Measurements from ENCODE around the gene TMEM259. TPM values are rescaled to one million over a fixed set of nuclear protein-coding genes. Genes with fewer than 3 reads are reported as not detected.

Gene TMEM259
- total and polyA plus RNA-seq, 2 donors from 2014 or later, result 129 to 180 TPM

DNA sequence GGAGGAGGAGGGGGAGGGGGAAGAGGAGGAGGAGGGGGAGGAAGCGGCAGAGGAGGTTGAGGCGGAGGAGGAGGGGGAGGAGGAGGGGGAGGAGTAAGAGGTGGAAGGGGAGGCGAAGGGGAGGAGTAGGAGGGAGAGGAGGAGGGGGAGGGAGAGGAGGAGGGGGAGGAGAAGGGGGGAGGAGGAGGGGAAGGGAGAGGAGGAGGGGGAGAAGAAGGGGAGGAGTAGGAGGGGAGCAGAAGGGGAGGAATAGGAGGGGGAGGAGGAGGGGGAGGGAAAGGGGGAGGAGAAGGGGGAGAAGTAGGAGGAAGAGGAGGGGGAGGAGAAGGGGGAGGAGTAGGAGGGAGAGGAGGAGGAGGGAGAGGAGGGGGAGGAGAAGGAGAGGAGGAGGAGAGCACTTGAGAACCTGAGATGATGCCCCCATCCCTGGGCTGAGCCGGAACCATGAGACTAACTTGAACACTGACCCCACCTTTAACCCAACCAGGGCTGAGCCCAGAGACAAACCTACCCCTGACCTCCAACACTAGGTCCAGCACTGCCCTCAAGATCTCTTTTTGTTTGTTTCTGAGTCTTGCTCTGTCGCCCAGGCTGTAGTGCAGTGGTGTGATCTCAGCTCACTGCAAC is 31.5 kb upstream of the TMEM259 start:
- H3K4me3 ChIP-seq (ENCODE audit: low read length in 3 of 3), result no peak overlapping the region
- no peak overlapping the region for H3K9ac ChIP-seq (ENCODE audit: low read length in 3 of 3)
- DNase-seq, result no peak
- no peak for FAIRE-seq
- intact Hi-C loops (cut with DNase I), result no loop called here
- no peaks in the 10 kb centered on the region for H3K36me3 ChIP-seq (ENCODE audit: control insufficient read depth in 2 of 3, insufficient read depth in 3 of 3, low read length in 3 of 3)
- no peak overlapping the region for H3K27ac ChIP-seq (ENCODE audit: low read depth in 2 of 2, low read length in 2 of 2)
- H3K9me3 ChIP-seq (ENCODE audit: control insufficient read depth in 2 of 3, insufficient read depth in 1 of 3, low read length in 3 of 3), result peaks cover 0 to 14% (median 3%) of the 10 kb centered on the region in 3 donors
- no peaks in the 10 kb centered on the region for H3K27me3 ChIP-seq (ENCODE audit: control insufficient read depth, insufficient read depth, low read length)
- no peak for TF ChIP-seq CTCF (IDR thresholded peaks at IDR 0.05; ENCODE audit: borderline replicate concordance, extremely low read depth, insufficient read depth)
- no peaks in the 10 kb centered on the region for H3K4me1 ChIP-seq (ENCODE audit: control insufficient read depth in 2 of 3, insufficient read depth in 2 of 3, low read depth in 1 of 3, low read length in 3 of 3)

DNA sequence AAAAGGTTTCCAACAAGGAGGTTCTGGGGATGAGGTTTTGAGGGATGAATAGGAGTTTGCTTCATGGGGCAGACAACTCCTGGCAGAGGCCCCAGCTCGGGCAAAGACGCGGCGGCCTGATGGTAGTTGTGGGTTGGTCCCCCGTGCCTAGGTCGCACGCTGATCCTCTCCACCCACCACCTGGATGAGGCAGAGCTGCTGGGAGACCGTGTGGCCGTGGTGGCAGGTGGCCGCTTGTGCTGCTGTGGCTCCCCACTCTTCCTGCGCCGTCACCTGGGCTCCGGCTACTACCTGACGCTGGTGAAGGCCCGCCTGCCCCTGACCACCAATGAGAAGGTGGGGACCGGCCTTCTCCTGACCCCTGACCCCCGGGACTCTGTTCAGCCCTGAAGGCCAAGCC is 30.9 kb upstream of the TMEM259 start:
- H3K4me3 ChIP-seq (ENCODE audit: low read length in 3 of 3), result no peak overlapping the region
- H3K27ac ChIP-seq (ENCODE audit: low read depth in 2 of 2, low read length in 2 of 2), result no peak overlapping the region
- H3K27me3 ChIP-seq (ENCODE audit: control insufficient read depth, insufficient read depth, low read length), result no peaks in the 10 kb centered on the region
- no peak overlapping the region for H3K9ac ChIP-seq (ENCODE audit: low read length in 3 of 3)
- no peak for TF ChIP-seq CTCF (IDR thresholded peaks at IDR 0.05; ENCODE audit: borderline replicate concordance, extremely low read depth, insufficient read depth)
- DNase-seq (no peak), FAIRE-seq (no peak)
- H3K9me3 ChIP-seq (ENCODE audit: control insufficient read depth in 2 of 3, insufficient read depth in 1 of 3, low read length in 3 of 3), result peaks cover 0 to 8% (median 0%) of the 10 kb centered on the region in 3 donors
- intact Hi-C loops (cut with DNase I), result no loop called here
- no peaks in the 10 kb centered on the region for H3K4me1 ChIP-seq (ENCODE audit: control insufficient read depth in 2 of 3, insufficient read depth in 2 of 3, low read depth in 1 of 3, low read length in 3 of 3)
- no peaks in the 10 kb centered on the region for H3K36me3 ChIP-seq (ENCODE audit: control insufficient read depth in 2 of 3, insufficient read depth in 3 of 3, low read length in 3 of 3)

DNA sequence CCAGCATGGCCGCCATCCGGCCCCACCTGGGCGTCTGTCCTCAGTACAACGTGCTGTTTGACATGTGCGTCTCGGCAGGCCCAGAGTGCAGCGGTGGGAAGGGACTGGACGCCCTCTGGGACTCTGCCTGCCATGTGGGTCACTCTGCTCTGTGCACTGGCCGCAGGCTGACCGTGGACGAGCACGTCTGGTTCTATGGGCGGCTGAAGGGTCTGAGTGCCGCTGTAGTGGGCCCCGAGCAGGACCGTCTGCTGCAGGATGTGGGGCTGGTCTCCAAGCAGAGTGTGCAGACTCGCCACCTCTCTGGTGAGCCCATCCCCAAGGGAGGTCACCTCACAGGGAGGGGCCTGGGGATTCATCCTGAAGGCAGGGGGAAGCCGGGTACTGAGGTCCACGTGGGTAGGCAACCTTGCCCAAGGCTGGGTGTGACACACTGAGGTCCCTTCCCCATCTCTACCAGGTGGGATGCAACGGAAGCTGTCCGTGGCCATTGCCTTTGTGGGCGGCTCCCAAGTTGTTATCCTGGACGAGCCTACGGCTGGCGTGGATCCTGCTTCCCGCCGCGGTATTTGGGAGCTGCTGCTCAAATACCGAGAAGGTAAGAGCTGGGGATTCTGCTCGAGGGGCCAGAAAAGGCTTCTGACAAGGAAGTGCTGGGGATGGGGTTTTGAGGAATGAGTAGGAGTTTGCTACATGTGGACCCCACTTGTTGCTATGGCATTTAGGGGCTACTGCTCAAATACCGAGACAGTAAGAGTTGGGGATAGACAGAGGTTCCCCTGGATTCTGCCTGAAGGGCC is 30.3 kb upstream of the TMEM259 start:
- Histone ChIP-seq H3K4me1 (ENCODE audit: control insufficient read depth in 2 of 3, insufficient read depth in 2 of 3, low read depth in 1 of 3, low read length in 3 of 3) (no peaks in the 10 kb centered on the region), H3K4me3 (ENCODE audit: low read length in 3 of 3) (no peak overlapping the region), H3K27me3 (ENCODE audit: control insufficient read depth, insufficient read depth, low read length) (no peaks in the 10 kb centered on the region), H3K27ac (ENCODE audit: low read depth in 2 of 2, low read length in 2 of 2) (no peak overlapping the region), H3K9me3 (ENCODE audit: control insufficient read depth in 2 of 3, insufficient read depth in 1 of 3, low read length in 3 of 3) (peaks cover 0 to 2% (median 0%) of the 10 kb centered on the region in 3 donors), H3K36me3 (ENCODE audit: control insufficient read depth in 2 of 3, insufficient read depth in 3 of 3, low read length in 3 of 3) (no peaks in the 10 kb centered on the region), H3K9ac (ENCODE audit: low read length in 3 of 3) (no peak overlapping the region)
- intact Hi-C loops (cut with DNase I), result no loop called here
- FAIRE-seq, result no peak
- DNase-seq, result peak in 1 of 5 donors; percentile 39
- no peak for TF ChIP-seq CTCF (IDR thresholded peaks at IDR 0.05; ENCODE audit: borderline replicate concordance, extremely low read depth, insufficient read depth)

Measured in kidney (tissue), 14 donors.